B cell (primary cell): Measurements from ENCODE around the gene RABL6. TPM values are rescaled to one million over a fixed set of nuclear protein-coding genes. Genes with fewer than 3 reads are reported as not detected.

ENCODE experiments used
- ATAC-seq: fragments of 200-7000 bp; cut with Tn5 transposase; one replicate; pipeline ENCODE4 v1.10.0; 2021; ENCODE audit warnings: low read depth, mild to moderate bottlenecking, moderate number of reproducible peaks, moderate library complexity
- CTCF ChIA-PET: fragments of 350-600 bp; sonication (Branson Sonifier 250); formaldehyde crosslinking; loops from one replicate; lab custom pipeline; 2021; ENCODE audit warnings: antibody characterized with exemption, inconsistent platforms; lab: Charles Lee
- POLR2A ChIA-PET: fragments of 350-600 bp; sonication (Branson Sonifier 250); formaldehyde crosslinking; loops from one replicate; lab custom pipeline; 2021; ENCODE audit warnings: antibody characterized with exemption; lab: Charles Lee
- DNase-seq: peaks from one replicate; pipeline ENCODE4 v3.0.0; 2013
- H2AFZ ChIP-seq: 2 replicates; pipeline ENCODE4 v1.6.1; 2012; ENCODE audit warnings: mild to moderate bottlenecking, low read depth, low read length; ENCODE audit not compliant: insufficient read depth, poor library complexity, severe bottlenecking
- H3K27ac ChIP-seq, 2 donors: 1 replicate in 1 of 2; 2 replicates in 1 of 2; pipeline ENCODE4 v1.5.1; 2012 to 2013; ENCODE audit warnings: low read length in 2 of 2, mild to moderate bottlenecking in 2 of 2, moderate library complexity in 1 of 2
- H3K27me3 ChIP-seq, 4 experiments: fragments of 200-600 bp in 1 of 4; sonication (generic) in 1 of 4; replicated peaks in 1 of 4; 1 replicate in 2 of 4; 2 replicates in 2 of 4; pipeline versions ENCODE4 v1.6.1 to v1.7.0; 2013 to 2016; ENCODE audit warnings: low read length in 3 of 4, mild to moderate bottlenecking in 2 of 4, mixed read lengths in 1 of 4, moderate library complexity in 1 of 4; ENCODE audit not compliant: insufficient read depth in 4 of 4, control insufficient read depth in 3 of 4; ENCODE audit errors: control extremely low read depth in 1 of 4
- H3K36me3 ChIP-seq, 2 experiments: replicated peaks in 1 of 2; 1 replicate in 1 of 2; 2 replicates in 1 of 2; pipeline versions ENCODE4 v1.6.1 to v1.7.1; 2013; ENCODE audit warnings: low read length in 1 of 2; ENCODE audit not compliant: insufficient read depth in 2 of 2, control insufficient read depth in 1 of 2; ENCODE audit errors: control extremely low read depth in 1 of 2, extremely low read depth in 1 of 2
- H3K4me1 ChIP-seq, 2 donors: fragments of 200-600 bp in 1 of 2; sonication (generic) in 1 of 2; 1 replicate in 1 of 2; 2 replicates in 1 of 2; pipeline versions ENCODE4 v1.5.1 to v1.6.1; 2013 to 2017; ENCODE audit warnings: low read length in 2 of 2; ENCODE audit not compliant: control insufficient read depth in 2 of 2, insufficient read depth in 2 of 2
- H3K4me2 ChIP-seq: replicated peaks from 2 replicates; pipeline ENCODE3; 2012; ENCODE audit warnings: mild to moderate bottlenecking, low read depth, low read length; ENCODE audit not compliant: poor library complexity, severe bottlenecking
- H3K4me3 ChIP-seq, 5 experiments: fragments of 200-600 bp in 1 of 5; sonication (generic) in 1 of 5; 1 replicate in 3 of 5; 2 replicates in 2 of 5; pipeline versions ENCODE4 v1.5.1 to v1.7.0; 2011 to 2016; ENCODE audit warnings: low read length in 4 of 5, mild to moderate bottlenecking in 4 of 5, low read depth in 2 of 5, control low read depth in 1 of 5, moderate library complexity in 1 of 5; ENCODE audit not compliant: insufficient read depth in 1 of 5; ENCODE audit errors: control extremely low read depth in 1 of 5, extremely low read depth in 1 of 5
- H3K79me2 ChIP-seq: fragments of 200-600 bp; sonication (generic); one replicate; pipeline ENCODE4 v1.6.0; 2016; ENCODE audit warnings: low read length; ENCODE audit not compliant: control insufficient read depth, insufficient read depth
- H3K9ac ChIP-seq: fragments of 200-600 bp; sonication (generic); 2 replicates; pipeline ENCODE4 v1.6.1; 2017; ENCODE audit warnings: mild to moderate bottlenecking, low read length, moderate library complexity
- H3K9me3 ChIP-seq, 3 donors: one replicate each; pipeline versions ENCODE4 v1.6.1 to v1.7.1; 2013; ENCODE audit warnings: low read length in 2 of 3; ENCODE audit not compliant: control insufficient read depth in 2 of 3, insufficient read depth in 1 of 3; ENCODE audit errors: control extremely low read depth in 1 of 3
- H4K20me1 ChIP-seq: 2 replicates; pipeline ENCODE4 v1.6.0; 2012; ENCODE audit warnings: mild to moderate bottlenecking, low read length; ENCODE audit not compliant: insufficient read depth, control insufficient read depth, poor library complexity, severe bottlenecking
- H3K27ac Mint-ChIP-seq: one replicate; pipeline ENCODE4 v1.8.0; 2021; ENCODE audit warnings: mixed read lengths
- H3K27me3 Mint-ChIP-seq: one replicate; pipeline ENCODE4 v1.8.0; 2021; ENCODE audit warnings: mixed read lengths
- H3K4me1 Mint-ChIP-seq: one replicate; pipeline ENCODE4 v1.8.0; 2021; ENCODE audit warnings: mixed read lengths
- H3K4me3 Mint-ChIP-seq: one replicate; pipeline ENCODE4 v1.8.0; 2021; ENCODE audit warnings: mixed read lengths
- H3K9me3 Mint-ChIP-seq: one replicate; pipeline ENCODE4 v1.8.0; 2022; ENCODE audit warnings: mixed read lengths; ENCODE audit not compliant: insufficient read depth
- EZH2 ChIP-seq: IDR thresholded peaks from 2 replicates; pipeline ENCODE4 v1.6.1; 2012; ENCODE audit warnings: borderline replicate concordance, low read depth, mild to moderate bottlenecking, moderate library complexity, low read length; ENCODE audit not compliant: insufficient read depth, poor library complexity, severe bottlenecking
- WGBS: methylation state at CpG from one replicate; pipeline ENCODE4 v1.1.5; 2013; ENCODE audit warnings: missing lambda C conversion rate; ENCODE audit not compliant: insufficient coverage; 5-methylcytosine and 5-hydroxymethylcytosine counted together
- intact Hi-C: fragments of 100-400 bp; cut with micrococcal nuclease; formaldehyde crosslinking; loops from one replicate; pipeline ENCODE4 v1.10.0; 2022
- polyA plus RNA-seq: library from polyadenylated mRNA; depleted of rRNA; stranded (reverse); fragments of >200 nt; gene quantifications from 2 replicates; pipeline ENCODE4 v1.2.3, GENCODE V29; 2012
- total RNA-seq, 2 donors: library from RNA; stranded (reverse); fragments of 120-200 nt in 1 of 2; gene quantifications; 1 replicate in 1 of 2; 2 replicates in 1 of 2; pipeline versions ENCODE4 v1.2.3 to v1.2.4, GENCODE V29; 2013 to 2022
- TF ChIP-seq, protein P1 (sequence below): fragments of 200-600 bp; IDR thresholded peaks from one replicate; pipeline ENCODE4 v1.8.0; 2022; ENCODE audit warnings: antibody characterized with exemption, mild to moderate bottlenecking

The RABL6 gene
- total and polyA plus RNA-seq, 2 donors (not counting 1 experiment from before 2014, with no cell fraction given): 33.6 to 70.5 TPM

DNA sequence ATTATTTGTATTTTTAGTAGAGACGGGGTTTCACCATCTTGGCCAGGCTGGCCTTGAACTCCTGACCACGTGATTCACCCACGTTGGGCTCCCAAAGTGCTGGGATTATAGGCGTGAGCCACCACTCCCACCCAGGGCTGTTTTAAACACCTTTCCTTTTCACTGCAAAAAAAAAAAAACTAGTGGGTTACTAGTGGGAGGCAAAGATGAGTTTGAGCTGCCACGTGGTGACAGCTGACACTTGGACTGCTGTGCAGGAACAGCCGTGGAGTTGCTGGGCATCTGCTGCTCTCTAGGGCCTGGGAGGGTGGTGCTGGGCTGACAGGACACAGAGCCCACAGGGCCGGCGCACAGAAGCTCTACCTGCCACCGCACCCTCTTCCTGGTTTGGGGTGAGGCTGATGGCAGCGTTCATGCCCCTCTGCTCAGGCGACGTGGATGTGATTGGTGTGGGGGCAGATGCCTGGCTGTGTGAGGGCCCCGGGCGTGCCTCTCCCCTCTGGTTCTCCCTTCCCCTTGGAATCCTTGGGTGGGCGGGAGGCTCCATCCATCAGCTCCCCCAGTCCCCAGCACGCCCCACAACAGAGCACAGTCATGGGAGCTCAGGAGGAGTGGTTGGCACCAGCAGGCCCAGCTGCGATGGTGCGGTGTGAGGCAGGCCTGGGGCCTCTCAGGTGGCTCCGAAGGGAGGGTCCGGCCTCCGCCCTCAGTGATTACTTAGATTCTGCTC, 16.9 kb downstream of the RABL6 start:
- H3K27me3 Mint-ChIP-seq: no peaks in the 10 kb centered on the region
- POLR2A ChIA-PET: no interaction called here
- 98% methylated on average over 9 of the region's 21 CpGs for WGBS
- peaks cover 5% of the 10 kb centered on the region for H3K4me1 Mint-ChIP-seq
- no peak for ATAC-seq
- Histone ChIP-seq H3K9ac (no peak overlapping the region), H3K27me3 (no peaks in the 10 kb centered on the region), H4K20me1 (peaks cover 28% of the 10 kb centered on the region), H3K9me3 (no peaks in the 10 kb centered on the region), H3K4me1 (peaks cover 0 to 4% of the 10 kb centered on the region in 2 donors), H3K4me2 (no peak overlapping the region), H3K4me3 (no peak overlapping the region), H3K79me2 (peaks cover 4% of the 10 kb centered on the region), H3K27ac (no peak overlapping the region), H2AFZ (no peak overlapping the region), H3K36me3 (peaks cover 2 to 31% of the 10 kb centered on the region in 2 experiments)
- intact Hi-C loops: no loop called here
- no peak for DNase-seq
- CTCF ChIA-PET: interaction anchor here (1.4 kb wide), 1 partner anchor 18 kb away, joined by 4 read pairs; the partner anchor contains the start of gene AJM1
- TF ChIP-seq EZH2: no peak
- TF ChIP-seq, protein P1, sequence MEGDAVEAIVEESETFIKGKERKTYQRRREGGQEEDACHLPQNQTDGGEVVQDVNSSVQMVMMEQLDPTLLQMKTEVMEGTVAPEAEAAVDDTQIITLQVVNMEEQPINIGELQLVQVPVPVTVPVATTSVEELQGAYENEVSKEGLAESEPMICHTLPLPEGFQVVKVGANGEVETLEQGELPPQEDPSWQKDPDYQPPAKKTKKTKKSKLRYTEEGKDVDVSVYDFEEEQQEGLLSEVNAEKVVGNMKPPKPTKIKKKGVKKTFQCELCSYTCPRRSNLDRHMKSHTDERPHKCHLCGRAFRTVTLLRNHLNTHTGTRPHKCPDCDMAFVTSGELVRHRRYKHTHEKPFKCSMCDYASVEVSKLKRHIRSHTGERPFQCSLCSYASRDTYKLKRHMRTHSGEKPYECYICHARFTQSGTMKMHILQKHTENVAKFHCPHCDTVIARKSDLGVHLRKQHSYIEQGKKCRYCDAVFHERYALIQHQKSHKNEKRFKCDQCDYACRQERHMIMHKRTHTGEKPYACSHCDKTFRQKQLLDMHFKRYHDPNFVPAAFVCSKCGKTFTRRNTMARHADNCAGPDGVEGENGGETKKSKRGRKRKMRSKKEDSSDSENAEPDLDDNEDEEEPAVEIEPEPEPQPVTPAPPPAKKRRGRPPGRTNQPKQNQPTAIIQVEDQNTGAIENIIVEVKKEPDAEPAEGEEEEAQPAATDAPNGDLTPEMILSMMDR: no peak
- H3K9me3 Mint-ChIP-seq: no peaks in the 10 kb centered on the region
- no peak overlapping the region for H3K4me3 Mint-ChIP-seq
- no peak overlapping the region for H3K27ac Mint-ChIP-seq
